ENCODE data around the gene ZNF578.

GRCh38 chr19:52453324-52454094 lies at the start of gene ZNF578:
- no peak for TF ChIP-seq POLR2A (IDR thresholded peaks at IDR 0.05)
- TF ChIP-seq, protein P1, sequence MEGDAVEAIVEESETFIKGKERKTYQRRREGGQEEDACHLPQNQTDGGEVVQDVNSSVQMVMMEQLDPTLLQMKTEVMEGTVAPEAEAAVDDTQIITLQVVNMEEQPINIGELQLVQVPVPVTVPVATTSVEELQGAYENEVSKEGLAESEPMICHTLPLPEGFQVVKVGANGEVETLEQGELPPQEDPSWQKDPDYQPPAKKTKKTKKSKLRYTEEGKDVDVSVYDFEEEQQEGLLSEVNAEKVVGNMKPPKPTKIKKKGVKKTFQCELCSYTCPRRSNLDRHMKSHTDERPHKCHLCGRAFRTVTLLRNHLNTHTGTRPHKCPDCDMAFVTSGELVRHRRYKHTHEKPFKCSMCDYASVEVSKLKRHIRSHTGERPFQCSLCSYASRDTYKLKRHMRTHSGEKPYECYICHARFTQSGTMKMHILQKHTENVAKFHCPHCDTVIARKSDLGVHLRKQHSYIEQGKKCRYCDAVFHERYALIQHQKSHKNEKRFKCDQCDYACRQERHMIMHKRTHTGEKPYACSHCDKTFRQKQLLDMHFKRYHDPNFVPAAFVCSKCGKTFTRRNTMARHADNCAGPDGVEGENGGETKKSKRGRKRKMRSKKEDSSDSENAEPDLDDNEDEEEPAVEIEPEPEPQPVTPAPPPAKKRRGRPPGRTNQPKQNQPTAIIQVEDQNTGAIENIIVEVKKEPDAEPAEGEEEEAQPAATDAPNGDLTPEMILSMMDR (IDR thresholded peaks at IDR 0.05) = no peak

All from transverse colon (tissue), 3 donors.